ENCODE data around the gene UBE2S.

UBE2S gene

DNA sequence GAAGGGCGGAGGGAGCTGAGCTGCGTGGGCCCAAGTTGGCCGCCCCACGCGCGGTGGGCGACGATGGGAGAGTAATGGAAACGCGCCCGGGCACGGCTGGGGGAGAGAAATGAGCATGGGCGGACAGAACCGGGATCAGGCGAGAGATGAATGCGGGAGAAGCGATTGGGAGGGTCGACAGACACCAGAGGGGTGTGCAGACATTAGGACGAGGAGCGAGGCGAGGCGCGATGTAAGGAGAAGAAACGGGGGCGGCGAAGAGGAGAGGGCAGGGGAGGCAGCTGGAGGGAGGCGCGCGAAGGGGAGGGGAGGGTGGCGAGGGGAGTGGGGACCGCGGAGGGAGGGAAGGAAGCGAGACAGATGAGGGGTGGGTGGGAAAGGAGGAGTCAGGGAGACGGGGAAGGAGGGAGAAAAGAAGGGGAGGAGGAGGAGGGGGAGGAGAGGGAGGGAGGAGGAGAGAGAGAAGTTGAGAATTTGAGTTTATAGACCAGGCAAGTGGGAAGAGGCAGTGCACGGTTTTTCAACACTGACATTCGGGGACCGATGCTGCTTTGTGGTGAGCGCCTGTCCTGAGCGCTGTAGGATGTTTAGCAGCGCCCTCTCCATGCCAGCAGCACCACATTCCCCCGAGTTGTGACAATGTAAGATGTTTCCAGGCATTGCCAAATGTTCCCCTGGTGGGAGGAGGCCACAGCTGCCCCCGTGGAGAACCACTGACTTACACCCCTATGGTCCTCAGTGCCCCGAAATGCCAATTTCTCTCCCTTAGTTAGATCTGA lies 35.6 kb upstream of the UBE2S start, which contains the start of gene SHISA7:
TSS of gene SHISA7 (minus strand) at position 256 of the 779 bp plus-strand sequence. CDS start 437 bp downstream, outside the sequence.
- peaks cover 0 to 45% (median 6%) of the 10 kb centered on the region in 11 experiments; a peak in 11 of 22 replicates for H4K20me1 ChIP-seq
- peaks cover 0 to 22% (median 17%) of the 10 kb centered on the region in 10 experiments; a peak in 16 of 20 replicates for H3K4me1 ChIP-seq
- no peak within 1 kb of the TSS for H3K27ac ChIP-seq
- no peak within 1 kb of the TSS for H3K4me3 ChIP-seq
- H3K4me2 ChIP-seq, result peak within 1 kb of the TSS in 1 of 11 experiments; percentile 80; a peak in 1 of 22 replicates
- TF ChIP-seq Cebpa-rat (IDR thresholded peaks at IDR 0.05), result no peak
- no peak within 1 kb of the TSS for H3K9ac ChIP-seq
- peaks cover 97 to 100% (median 100%) of the 10 kb centered on the region in 11 experiments for H3K27me3 ChIP-seq
- no peaks in the 10 kb centered on the region for H3K36me3 ChIP-seq
- peaks cover 0 to 12% (median 0%) of the 10 kb centered on the region in 11 experiments; a peak in 1 of 22 replicates for H3K9me3 ChIP-seq (replicated peaks in 1 of 11)

DNA sequence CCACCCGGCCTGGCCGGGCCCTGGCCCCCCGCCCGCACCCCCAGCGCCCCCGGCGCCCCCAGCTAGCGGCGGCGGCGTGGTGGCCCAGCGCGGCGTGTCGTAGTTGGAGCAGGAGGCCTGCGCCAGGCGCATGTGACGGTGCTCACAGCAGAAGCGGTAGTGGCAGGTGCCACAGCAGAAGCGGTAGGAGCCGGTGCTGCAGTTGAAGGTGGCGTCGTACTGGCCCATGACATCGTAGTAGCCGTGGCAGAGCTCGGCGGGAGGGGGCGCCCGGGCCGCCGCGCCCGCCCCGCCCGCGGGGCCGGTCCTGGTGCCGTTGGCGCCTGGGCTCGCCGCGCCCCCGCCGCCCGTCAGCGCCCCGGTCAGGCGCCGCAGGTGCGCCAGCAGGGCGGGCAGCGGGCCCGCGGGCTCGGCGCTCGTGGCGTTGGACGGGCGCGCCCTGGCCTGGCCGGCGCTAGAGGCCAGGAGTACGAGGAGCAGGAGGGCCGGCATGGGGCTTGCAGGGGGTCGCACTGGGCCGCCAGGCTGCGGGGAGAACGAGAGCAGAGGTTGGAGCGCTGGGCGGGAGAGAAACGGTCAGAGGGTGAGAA lies 34.9 kb upstream of the UBE2S start:
- H3K27ac ChIP-seq, result no peak overlapping the region
- peaks cover 94 to 100% (median 100%) of the 10 kb centered on the region in 11 experiments for H3K27me3 ChIP-seq
- H3K9me3 ChIP-seq (replicated peaks in 1 of 11), result peaks cover 0 to 12% (median 0%) of the 10 kb centered on the region in 11 experiments; a peak in 1 of 22 replicates
- TF ChIP-seq Cebpa-rat (IDR thresholded peaks at IDR 0.05), result no peak
- no peak overlapping the region for H3K4me2 ChIP-seq
- peaks cover 0 to 40% (median 5%) of the 10 kb centered on the region in 11 experiments; a peak in 11 of 22 replicates for H4K20me1 ChIP-seq
- peaks cover 0 to 22% (median 17%) of the 10 kb centered on the region in 10 experiments; a peak in 16 of 20 replicates for H3K4me1 ChIP-seq
- no peak overlapping the region for H3K9ac ChIP-seq
- no peak overlapping the region for H3K4me3 ChIP-seq
- H3K36me3 ChIP-seq, result no peaks in the 10 kb centered on the region

DNA sequence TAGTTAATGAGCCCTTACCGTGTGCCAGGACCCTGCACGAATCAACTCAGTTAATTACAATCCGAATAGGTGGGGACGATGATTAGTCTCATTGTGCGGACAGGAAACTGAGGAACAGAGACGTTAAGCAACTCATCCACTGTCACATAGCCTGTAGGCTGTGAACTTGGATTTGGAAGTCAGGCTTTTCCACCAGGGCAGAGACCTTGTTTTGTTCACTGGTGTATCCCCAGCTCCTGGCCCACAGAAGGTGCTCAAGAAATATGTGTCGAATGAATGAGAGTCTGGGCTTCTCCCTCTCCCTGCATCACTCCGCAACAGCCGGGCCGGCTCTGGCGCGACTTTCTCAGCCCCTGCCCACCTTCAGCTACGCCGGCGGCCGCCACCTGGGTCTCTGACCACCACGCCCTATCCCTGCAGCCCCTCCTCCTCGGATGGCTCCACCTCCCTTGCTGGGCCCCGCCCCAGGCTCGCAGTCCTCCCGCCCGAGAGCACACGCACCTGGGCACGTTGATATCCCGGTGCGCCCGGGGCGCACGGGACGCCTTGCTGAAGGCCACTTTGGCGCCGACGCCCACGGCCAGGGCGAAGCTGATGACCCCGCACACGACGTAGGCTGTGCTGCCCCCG lies 34.2 kb upstream of the UBE2S start:
- Histone ChIP-seq H3K9ac (no peak overlapping the region), H4K20me1 (peaks cover 0 to 37% (median 2%) of the 10 kb centered on the region in 11 experiments; a peak in 10 of 22 replicates), H3K4me2 (peak overlapping the region in 6 of 11 experiments; percentile 18 to 80 (median 52); a peak in 10 of 22 replicates), H3K9me3 (replicated peaks in 1 of 11) (peaks cover 0 to 12% (median 0%) of the 10 kb centered on the region in 11 experiments; a peak in 1 of 22 replicates), H3K36me3 (no peaks in the 10 kb centered on the region), H3K27me3 (peaks cover 91 to 100% (median 99%) of the 10 kb centered on the region in 11 experiments), H3K27ac (no peak overlapping the region), H3K4me1 (peaks cover 0 to 22% (median 17%) of the 10 kb centered on the region in 10 experiments; a peak in 16 of 20 replicates), H3K4me3 (no peak overlapping the region; a peak in 1 of 20 replicates)
- no peak for TF ChIP-seq Cebpa-rat (IDR thresholded peaks at IDR 0.05)

- peaks cover 0 to 22% (median 17%) of the 10 kb centered on the region in 10 experiments; a peak in 16 of 20 replicates for H3K4me1 ChIP-seq
- H3K4me2 ChIP-seq, result peak overlapping the region in 9 of 11 experiments; percentile 5 to 80 (median 38); a peak in 12 of 22 replicates
- peaks cover 90 to 100% (median 99%) of the 10 kb centered on the region in 11 experiments for H3K27me3 ChIP-seq
- TF ChIP-seq Cebpa-rat (IDR thresholded peaks at IDR 0.05), result no peak
- H3K36me3 ChIP-seq, result no peaks in the 10 kb centered on the region
- H4K20me1 ChIP-seq, result peaks cover 0 to 42% (median 4%) of the 10 kb centered on the region in 11 experiments; a peak in 10 of 22 replicates
- no peak overlapping the region for H3K9ac ChIP-seq
- H3K9me3 ChIP-seq (replicated peaks in 1 of 11), result peaks cover 0 to 12% (median 0%) of the 10 kb centered on the region in 11 experiments; a peak in 1 of 22 replicates
- 0 out of 20 replicates have a peak overlapping the region, but pooled peaks of 2 of the 10 experiments have one; percentile 5 for H3K4me3 ChIP-seq
- H3K27ac ChIP-seq, result no peak overlapping the region
Measured at GRCh38 chr19:55441319-55441691, 33.7 kb upstream of the UBE2S start.

GRCh38 chr19:55440411-55441105 lies 33.0 kb upstream of the UBE2S start:
- Histone ChIP-seq H3K27me3 (peaks cover 83 to 100% (median 98%) of the 10 kb centered on the region in 11 experiments), H3K4me3 (peak overlapping the region in 2 of 10 experiments; percentile 5; a peak in 2 of 20 replicates), H3K27ac (no peak overlapping the region), H4K20me1 (peaks cover 0 to 44% (median 4%) of the 10 kb centered on the region in 11 experiments; a peak in 10 of 22 replicates), H3K36me3 (no peaks in the 10 kb centered on the region), H3K4me2 (peak overlapping the region in 7 of 11 experiments; percentile 5 to 80 (median 45); a peak in 13 of 22 replicates), H3K4me1 (peaks cover 0 to 22% (median 17%) of the 10 kb centered on the region in 10 experiments; a peak in 15 of 20 replicates), H3K9me3 (replicated peaks in 1 of 11) (peaks cover 0 to 12% (median 0%) of the 10 kb centered on the region in 11 experiments; a peak in 1 of 22 replicates), H3K9ac (no peak overlapping the region)
- TF ChIP-seq Cebpa-rat (IDR thresholded peaks at IDR 0.05), result no peak

GRCh38 chr19:55439052-55439451 lies 31.5 kb upstream of the UBE2S start:
- Histone ChIP-seq H4K20me1 (peaks cover 0 to 34% (median 4%) of the 10 kb centered on the region in 11 experiments; a peak in 9 of 22 replicates), H3K9me3 (replicated peaks in 1 of 11) (peaks cover 0 to 17% (median 0%) of the 10 kb centered on the region in 11 experiments; a peak in 4 of 22 replicates), H3K4me2 (no peak overlapping the region), H3K9ac (no peak overlapping the region), H3K27ac (no peak overlapping the region), H3K27me3 (peaks cover 68 to 96% (median 87%) of the 10 kb centered on the region in 11 experiments), H3K4me1 (peaks cover 0 to 22% (median 17%) of the 10 kb centered on the region in 10 experiments; a peak in 15 of 20 replicates), H3K36me3 (no peaks in the 10 kb centered on the region), H3K4me3 (no peak overlapping the region)
- no peak for TF ChIP-seq Cebpa-rat (IDR thresholded peaks at IDR 0.05)

DNA sequence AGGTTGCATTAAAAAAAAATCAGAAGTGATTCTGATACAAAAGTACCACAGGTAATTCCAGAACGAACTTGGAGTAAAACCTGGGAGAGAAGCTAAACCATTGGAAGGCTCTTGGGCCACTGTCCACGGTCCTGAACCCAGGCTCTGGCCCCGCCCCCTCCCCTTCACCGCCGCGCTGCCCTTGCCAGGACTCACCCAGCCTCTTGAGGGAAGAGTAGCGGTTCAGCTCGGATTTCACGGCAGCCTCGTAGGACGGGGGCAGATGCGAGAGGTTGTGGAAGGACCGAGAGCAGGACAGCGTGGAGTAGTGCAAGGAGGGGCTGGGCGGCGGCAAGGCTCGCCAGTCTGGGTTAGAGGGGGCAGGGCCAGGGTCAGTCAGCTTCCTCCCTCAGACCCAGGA lies 29.8 kb upstream of the UBE2S start:
- Histone ChIP-seq H3K4me2 (peak overlapping the region in 5 of 11 experiments; percentile 12 to 59 (median 15); a peak in 5 of 22 replicates), H3K27me3 (peaks cover 52 to 79% (median 70%) of the 10 kb centered on the region in 11 experiments), H4K20me1 (peaks cover 0 to 34% (median 4%) of the 10 kb centered on the region in 11 experiments; a peak in 9 of 22 replicates), H3K4me3 (no peak overlapping the region), H3K4me1 (peaks cover 0 to 22% (median 17%) of the 10 kb centered on the region in 10 experiments; a peak in 15 of 20 replicates), H3K9ac (no peak overlapping the region), H3K27ac (no peak overlapping the region), H3K36me3 (no peaks in the 10 kb centered on the region), H3K9me3 (replicated peaks in 1 of 11) (peaks cover 0 to 32% (median 5%) of the 10 kb centered on the region in 11 experiments; a peak in 9 of 22 replicates)
- no peak for TF ChIP-seq Cebpa-rat (IDR thresholded peaks at IDR 0.05)

Measured in BLaER1 treated with 17β-estradiol and CSF1 and Interleukin-3, amounts not matched to agents 10 nM and 100 nM (cell line).